HEK293 (cell line): Measurements from ENCODE around the gene HEMK1.

Source experiments
- ELK4 ChIP-seq: IDR thresholded peaks from 2 replicates; pipeline ENCODE4 v1.6.1; 2011; ENCODE audit warnings: mild to moderate bottlenecking, low read depth, low read length, borderline replicate concordance
- GFI1B ChIP-seq: fragments of 450-650 bp; formaldehyde crosslinking; IDR thresholded peaks from 2 replicates; pipeline ENCODE4 v1.5.1; 2016; ENCODE audit warnings: missing biosample characterization, missing genetic modification characterization
- HIC1 ChIP-seq: fragments of 450-650 bp; formaldehyde crosslinking; IDR thresholded peaks from 2 replicates; pipeline ENCODE4 v1.5.1; 2016; ENCODE audit warnings: missing biosample characterization, missing genetic modification characterization
- KLF17 ChIP-seq: fragments of 450-650 bp; formaldehyde crosslinking; IDR thresholded peaks from 2 replicates; pipeline ENCODE4 v1.5.1; 2016; ENCODE audit warnings: missing biosample characterization, missing genetic modification characterization
- MYNN ChIP-seq: fragments of 450-650 bp; formaldehyde crosslinking; IDR thresholded peaks from 2 replicates; pipeline ENCODE4 v1.5.1; 2016; ENCODE audit warnings: missing biosample characterization, missing genetic modification characterization, borderline replicate concordance
- SP2 ChIP-seq: fragments of 450-650 bp; formaldehyde crosslinking; IDR thresholded peaks from 2 replicates; pipeline ENCODE4 v1.5.1; 2016; ENCODE audit warnings: missing biosample characterization, missing genetic modification characterization
- WT1 ChIP-seq: fragments of 450-650 bp; formaldehyde crosslinking; IDR thresholded peaks from 2 replicates; pipeline ENCODE4 v1.5.1; 2016; ENCODE audit warnings: missing biosample characterization, missing genetic modification characterization
- ZBTB1 ChIP-seq: fragments of 450-650 bp; formaldehyde crosslinking; IDR thresholded peaks from 2 replicates; pipeline ENCODE4 v1.5.1; 2016; ENCODE audit warnings: missing biosample characterization, missing genetic modification characterization
- ZBTB10 ChIP-seq: fragments of 450-650 bp; formaldehyde crosslinking; IDR thresholded peaks from 2 replicates; pipeline ENCODE4 v1.5.1; 2016; ENCODE audit warnings: missing biosample characterization, missing genetic modification characterization
- ZBTB17 ChIP-seq: fragments of 450-650 bp; formaldehyde crosslinking; IDR thresholded peaks from 2 replicates; pipeline ENCODE4 v1.5.1; 2016; ENCODE audit warnings: missing biosample characterization, missing genetic modification characterization
- ZBTB8A ChIP-seq: fragments of 450-650 bp; formaldehyde crosslinking; IDR thresholded peaks from 2 replicates; pipeline ENCODE4 v1.5.1; 2016; ENCODE audit warnings: missing biosample characterization, missing genetic modification characterization
- ZEB2 ChIP-seq: fragments of 450-650 bp; formaldehyde crosslinking; IDR thresholded peaks from 2 replicates; pipeline ENCODE4 v1.5.1; 2016; ENCODE audit warnings: missing biosample characterization, missing genetic modification characterization
- ZFP37 ChIP-seq: fragments of 450-650 bp; formaldehyde crosslinking; IDR thresholded peaks from 2 replicates; pipeline ENCODE4 v1.5.1; 2016; ENCODE audit warnings: missing biosample characterization, missing genetic modification characterization
- ZNF121 ChIP-seq: fragments of 450-650 bp; formaldehyde crosslinking; IDR thresholded peaks from 2 replicates; pipeline ENCODE4 v1.5.1; 2016; ENCODE audit warnings: missing biosample characterization, missing genetic modification characterization
- ZNF133 ChIP-seq: fragments of 450-650 bp; formaldehyde crosslinking; IDR thresholded peaks from 2 replicates; pipeline ENCODE4 v1.5.1; 2016; ENCODE audit warnings: missing biosample characterization, missing genetic modification characterization
- ZNF23 ChIP-seq: fragments of 450-650 bp; formaldehyde crosslinking; IDR thresholded peaks from 2 replicates; pipeline ENCODE4 v1.5.1; 2016; ENCODE audit warnings: missing biosample characterization, missing genetic modification characterization, borderline replicate concordance
- ZNF274 ChIP-seq, 2 experiments: fragments of 200-500 bp in 1 of 2; fragments of 450-650 bp in 1 of 2; sonication (Bioruptor generic) in 1 of 2; formaldehyde crosslinking in 1 of 2; IDR thresholded peaks; 2 replicates each; pipeline versions ENCODE4 v1.5.1 to v1.6.1; 2014 to 2016; ENCODE audit warnings: borderline replicate concordance in 1 of 2, inconsistent platforms in 1 of 2, low read length in 1 of 2, missing biosample characterization in 1 of 2, missing genetic modification characterization in 1 of 2
- ZNF324 ChIP-seq: fragments of 450-650 bp; formaldehyde crosslinking; IDR thresholded peaks from 2 replicates; pipeline ENCODE4 v1.5.1; 2016; ENCODE audit warnings: missing biosample characterization, missing genetic modification characterization
- ZNF362 ChIP-seq: fragments of 450-650 bp; formaldehyde crosslinking; IDR thresholded peaks from 2 replicates; pipeline ENCODE4 v1.5.1; 2016; ENCODE audit warnings: missing biosample characterization, missing genetic modification characterization
- ZNF433 ChIP-seq: fragments of 450-650 bp; formaldehyde crosslinking; IDR thresholded peaks from 2 replicates; pipeline ENCODE4 v1.5.1; 2016; ENCODE audit warnings: missing biosample characterization, missing genetic modification characterization, low read depth
- ZNF521 ChIP-seq: fragments of 450-650 bp; formaldehyde crosslinking; IDR thresholded peaks from 2 replicates; pipeline ENCODE4 v1.5.1; 2017; ENCODE audit warnings: missing biosample characterization, mild to moderate bottlenecking, missing genetic modification characterization
- ZNF571 ChIP-seq: fragments of 450-650 bp; formaldehyde crosslinking; IDR thresholded peaks from 2 replicates; pipeline ENCODE4 v1.5.0; 2017; ENCODE audit warnings: missing biosample characterization, missing genetic modification characterization
- ZNF585B ChIP-seq: fragments of 450-650 bp; formaldehyde crosslinking; IDR thresholded peaks from 2 replicates; pipeline ENCODE4 v1.5.1; 2016; ENCODE audit warnings: missing biosample characterization, missing genetic modification characterization
- ZNF596 ChIP-seq: fragments of 450-650 bp; IDR thresholded peaks from 2 replicates; pipeline ENCODE4 v1.5.0; 2018; ENCODE audit warnings: missing biosample characterization, mild to moderate bottlenecking, missing genetic modification characterization, moderate library complexity
- ZNF623 ChIP-seq: fragments of 450-650 bp; formaldehyde crosslinking; IDR thresholded peaks from 2 replicates; pipeline ENCODE4 v1.5.1; 2016; ENCODE audit warnings: missing biosample characterization, missing genetic modification characterization
- ZNF629 ChIP-seq: fragments of 450-650 bp; formaldehyde crosslinking; IDR thresholded peaks from 2 replicates; pipeline ENCODE4 v1.5.1; 2017; ENCODE audit warnings: missing biosample characterization, missing genetic modification characterization
- ZNF76 ChIP-seq: fragments of 450-650 bp; formaldehyde crosslinking; IDR thresholded peaks from 2 replicates; pipeline ENCODE4; 2016; ENCODE audit warnings: low read depth, missing biosample characterization, missing genetic modification characterization, borderline replicate concordance
- ZNF837 ChIP-seq: fragments of 450-650 bp; formaldehyde crosslinking; IDR thresholded peaks from 2 replicates; pipeline ENCODE4 v1.5.1; 2016; ENCODE audit warnings: missing biosample characterization, missing genetic modification characterization
- ZSCAN4 ChIP-seq: fragments of 450-650 bp; formaldehyde crosslinking; IDR thresholded peaks from 2 replicates; pipeline ENCODE4 v1.5.1; 2017; ENCODE audit warnings: missing biosample characterization, missing genetic modification characterization

Gene HEMK1

GRCh38 chr3:50616003-50616769, 46.9 kb downstream of the HEMK1 start (continued):
- TF ChIP-seq MYNN (tag by site-specific recombination) (no peak), ZNF571 (tag by site-specific recombination) (no peak), GFI1B (tag by site-specific recombination) (no peak), ZNF629 (peak; percentile 15; the same call in 1 of the 2 replicates), ZNF23 (tag by site-specific recombination) (no peak), ZNF121 (tag by site-specific recombination) (no peak), ZNF623 (tag by site-specific recombination) (no peak), ZBTB8A (no peak), ZNF585B (no peak), ZEB2 (no peak), ZNF274 (IDR thresholded peaks at IDR 0.05; ENCODE audit: low read length) (no peak), ZNF274 (tag by site-specific recombination; IDR thresholded peaks at IDR 0.05; ENCODE audit: borderline replicate concordance) (no peak), ZSCAN4 (tag by site-specific recombination) (no peak), ZNF521 (tag by site-specific recombination) (no peak), ZBTB17 (0 out of 2 replicates have a peak, but pooled peaks have one; percentile 16), ZNF596 (tag by site-specific recombination) (no peak), HIC1 (tag by site-specific recombination) (no peak), WT1 (tag by site-specific recombination) (no peak), ZNF133 (no peak), ZNF362 (no peak), ZNF76 (tag by site-specific recombination) (no peak), ZBTB1 (tag by site-specific recombination) (no peak), ZNF324 (tag by site-specific recombination) (no peak), ZBTB10 (tag by site-specific recombination) (no peak), ELK4 (no peak), SP2 (tag by site-specific recombination) (no peak), KLF17 (tag by site-specific recombination) (0 out of 2 replicates have a peak, but pooled peaks have one; percentile 6), ZNF837 (no peak), ZFP37 (tag by site-specific recombination) (no peak), ZNF433 (tag by site-specific recombination) (no peak)
